Measurements from ENCODE around the gene BRD4. TPM values are rescaled to one million over a fixed set of nuclear protein-coding genes. Genes with fewer than 3 reads are reported as not detected.

BRD4 gene
- polyA plus RNA-seq, 3 donors = 3.7 to 19.2 (median 4.2) TPM

GRCh38 chr19:15287496-15287895 is 44.8 kb downstream of the BRD4 start:
- Histone ChIP-seq H4K20me1 (ENCODE audit: insufficient read depth, low read length) (peaks cover 100% of the 10 kb centered on the region), H3K27me3 (ENCODE audit: control insufficient read depth in 2 of 2, insufficient read depth in 2 of 2, low read length in 2 of 2) (no peaks in the 10 kb centered on the region), H3K79me2 (ENCODE audit: insufficient read depth, low read length) (peaks cover 100% of the 10 kb centered on the region), H3K9ac (ENCODE audit: insufficient read depth, low read length, poor library complexity, severe bottlenecking) (no peak overlapping the region), H3K4me2 (replicated peaks; ENCODE audit: extremely low read depth, low read length, poor library complexity, severe bottlenecking) (no peak overlapping the region), H2AFZ (ENCODE audit: insufficient read depth, low read depth, low read length, poor library complexity, severe bottlenecking) (no peak overlapping the region), H3K4me1 (ENCODE audit: control insufficient read depth in 1 of 2, insufficient read depth in 2 of 2, low read length in 2 of 2) (peaks cover 36 to 47% of the 10 kb centered on the region in 2 donors), H3K27ac (ENCODE audit: low read depth in 1 of 2, low read length in 2 of 2) (peak overlapping the region in 1 of 2 donors; percentile 51), H3K36me3 (replicated peaks in 1 of 2; ENCODE audit: control insufficient read depth in 1 of 2, insufficient read depth in 2 of 2, low read length in 2 of 2) (no peaks in the 10 kb centered on the region), H3K9me3 (replicated peaks in 1 of 2; ENCODE audit: control insufficient read depth in 1 of 2, insufficient read depth in 1 of 2, low read length in 2 of 2) (no peaks in the 10 kb centered on the region), H3K4me3 (replicated peaks in 1 of 3; ENCODE audit: low read depth in 2 of 3, low read length in 3 of 3) (no peak overlapping the region)
- no peak overlapping the region for H3K4me3 Mint-ChIP-seq
- no peak for TF ChIP-seq CTCF (IDR thresholded peaks at IDR 0.05)
- DNase-seq = no peak
- 60% methylated on average over 5 of the region's 10 CpGs for WGBS (ENCODE audit: insufficient coverage)
- H3K27me3 Mint-ChIP-seq (ENCODE audit: low read depth in 3 of 3) = peaks cover 0 to 3% (median 2%) of the 10 kb centered on the region in 3 donors
- H3K36me3 Mint-ChIP-seq = peaks cover 0 to 7% of the 10 kb centered on the region in 2 donors
- no peaks in the 10 kb centered on the region for H3K9me3 Mint-ChIP-seq
- intact Hi-C loops (cut with micrococcal nuclease) = loop anchor here in 1 of 2 donors (10.0 kb wide), 1 partner anchor 47 kb away; the partner anchor contains the start of gene BRD4
- peaks cover 78% of the 10 kb centered on the region for H3K4me1 Mint-ChIP-seq
- H3K27ac Mint-ChIP-seq = peak overlapping the region in 6 of 7 donors; percentile 0 to 84 (median 54)

DNA sequence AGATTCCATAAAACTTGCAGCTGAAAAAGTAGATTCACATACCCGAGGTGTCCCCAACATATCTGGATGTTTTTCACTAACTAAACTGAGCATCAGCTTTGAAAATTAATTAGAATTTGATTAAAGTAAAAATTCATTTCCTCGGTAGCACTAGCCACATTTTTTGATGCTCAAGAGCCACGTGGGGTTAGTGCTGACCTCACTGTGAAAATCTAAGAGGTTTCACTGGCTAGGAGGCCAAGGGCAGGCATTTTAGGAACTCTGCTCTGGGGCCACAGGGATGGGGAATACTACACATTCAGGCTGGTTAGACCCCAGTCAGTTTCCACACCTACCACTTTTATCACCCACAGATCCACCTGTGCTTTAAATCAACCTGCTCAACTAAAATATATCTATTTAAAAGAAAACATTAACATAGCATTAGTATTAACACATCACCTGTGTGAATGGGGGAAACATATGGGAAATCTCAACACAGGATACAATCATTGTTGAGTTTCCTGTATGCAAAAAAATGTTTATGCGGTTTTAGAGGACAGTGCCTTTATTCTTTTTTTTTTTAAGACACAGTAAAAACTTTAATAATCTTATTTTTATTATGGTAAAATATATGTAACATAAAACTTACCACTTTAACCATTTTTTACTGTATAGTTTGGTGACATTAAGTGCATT is 45.5 kb downstream of the BRD4 start:
- H4K20me1 ChIP-seq (ENCODE audit: insufficient read depth, low read length) = peaks cover 100% of the 10 kb centered on the region
- peaks cover 100% of the 10 kb centered on the region for H3K79me2 ChIP-seq (ENCODE audit: insufficient read depth, low read length)
- no peaks in the 10 kb centered on the region for H3K9me3 ChIP-seq (replicated peaks in 1 of 2; ENCODE audit: control insufficient read depth in 1 of 2, insufficient read depth in 1 of 2, low read length in 2 of 2)
- peaks cover 80% of the 10 kb centered on the region for H3K4me1 Mint-ChIP-seq
- no peaks in the 10 kb centered on the region for H3K36me3 ChIP-seq (replicated peaks in 1 of 2; ENCODE audit: control insufficient read depth in 1 of 2, insufficient read depth in 2 of 2, low read length in 2 of 2)
- H3K9ac ChIP-seq (ENCODE audit: insufficient read depth, low read length, poor library complexity, severe bottlenecking) = no peak overlapping the region
- peak overlapping the region in 1 of 2 donors; percentile 54 for H3K27ac ChIP-seq (ENCODE audit: low read depth in 1 of 2, low read length in 2 of 2)
- 29% methylated on average over 2 of the region's 4 CpGs for WGBS (ENCODE audit: insufficient coverage)
- H3K27ac Mint-ChIP-seq = peak overlapping the region in 5 of 7 donors; percentile 19 to 75 (median 57)
- H3K4me3 ChIP-seq (replicated peaks in 1 of 3; ENCODE audit: low read depth in 2 of 3, low read length in 3 of 3) = no peak overlapping the region
- intact Hi-C loops (cut with micrococcal nuclease) = loop anchor here in 1 of 2 donors (10.0 kb wide), 1 partner anchor 48 kb away; the partner anchor contains the start of gene BRD4
- no peak overlapping the region for H2AFZ ChIP-seq (ENCODE audit: insufficient read depth, low read depth, low read length, poor library complexity, severe bottlenecking)
- no peaks in the 10 kb centered on the region for H3K9me3 Mint-ChIP-seq
- peaks cover 0 to 3% of the 10 kb centered on the region in 2 donors for H3K36me3 Mint-ChIP-seq
- peaks cover 43 to 54% of the 10 kb centered on the region in 2 donors for H3K4me1 ChIP-seq (ENCODE audit: control insufficient read depth in 1 of 2, insufficient read depth in 2 of 2, low read length in 2 of 2)
- H3K4me2 ChIP-seq (replicated peaks; ENCODE audit: extremely low read depth, low read length, poor library complexity, severe bottlenecking) = no peak overlapping the region
- H3K4me3 Mint-ChIP-seq = no peak overlapping the region
- H3K27me3 Mint-ChIP-seq (ENCODE audit: low read depth in 3 of 3) = peaks cover 0 to 3% (median 2%) of the 10 kb centered on the region in 3 donors
- DNase-seq = no peak
- H3K27me3 ChIP-seq (ENCODE audit: control insufficient read depth in 2 of 2, insufficient read depth in 2 of 2, low read length in 2 of 2) = no peaks in the 10 kb centered on the region
- no peak for TF ChIP-seq CTCF (IDR thresholded peaks at IDR 0.05)
